Measurements from ENCODE around the gene ANKRD34A. TPM values are rescaled to one million over a fixed set of nuclear protein-coding genes. Genes with fewer than 3 reads are reported as not detected.

ANKRD34A gene
- total and polyA plus RNA-seq, 2 of the 13 experiments (the other 11 are each of a cell fraction or from before 2014, with no cell fraction given), result 0.05 to 0.07 TPM

DNA sequence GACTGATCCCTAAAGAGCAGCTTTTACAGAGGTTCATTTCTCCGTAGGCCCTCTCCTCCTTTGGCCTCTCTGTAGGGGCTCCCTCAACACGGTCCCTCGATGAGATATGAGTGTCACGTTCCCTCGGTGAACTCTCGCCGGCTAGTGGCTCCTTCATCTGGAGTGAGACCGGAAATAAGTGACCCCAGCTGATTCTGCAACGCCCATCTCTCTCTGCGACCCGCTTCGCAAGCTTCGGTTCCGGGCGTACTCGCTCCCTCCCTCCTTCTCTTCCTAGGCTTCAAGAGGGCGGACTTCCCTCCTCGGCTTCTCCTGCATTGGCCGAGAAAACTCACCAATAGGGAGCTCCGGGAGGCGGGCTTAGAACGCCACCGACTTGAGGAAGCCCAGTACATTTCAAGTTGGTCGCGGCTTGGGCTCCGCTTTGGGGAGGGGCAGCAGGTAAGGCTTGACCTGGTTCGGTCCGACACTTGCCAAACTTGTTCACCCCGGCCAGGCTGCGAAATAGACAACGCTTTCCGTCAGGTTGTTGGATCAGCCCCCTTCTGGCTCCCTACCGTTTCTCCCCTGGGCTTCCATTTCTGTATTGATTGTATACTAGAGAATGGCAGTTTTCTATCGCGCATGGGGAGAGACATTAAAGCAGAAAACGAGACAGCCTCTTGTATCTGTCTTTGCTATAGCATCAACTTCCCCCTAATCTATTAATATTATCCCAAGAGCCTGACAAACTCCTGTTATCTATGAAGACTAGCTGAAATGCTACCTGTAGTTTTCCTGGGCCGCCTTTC, at the start of gene ANKRD34A, which contains the start of gene POLR3GL (continued):
- peak; percentile 62; the same call in 1 of the 2 replicates for TF ChIP-seq ZSCAN29 (CRISPR knock-in tag; conservative IDR thresholded peaks at IDR 0.05)
- no peak for TF ChIP-seq HMG20B (CRISPR knock-in tag; conservative IDR thresholded peaks at IDR 0.05)
- TF ChIP-seq ZNF136 (CRISPR knock-in tag; IDR thresholded peaks at IDR 0.05; ENCODE audit: low read depth), result 0 out of 2 replicates have a peak, but pooled peaks have one; percentile 56
- TF ChIP-seq, protein P1, sequence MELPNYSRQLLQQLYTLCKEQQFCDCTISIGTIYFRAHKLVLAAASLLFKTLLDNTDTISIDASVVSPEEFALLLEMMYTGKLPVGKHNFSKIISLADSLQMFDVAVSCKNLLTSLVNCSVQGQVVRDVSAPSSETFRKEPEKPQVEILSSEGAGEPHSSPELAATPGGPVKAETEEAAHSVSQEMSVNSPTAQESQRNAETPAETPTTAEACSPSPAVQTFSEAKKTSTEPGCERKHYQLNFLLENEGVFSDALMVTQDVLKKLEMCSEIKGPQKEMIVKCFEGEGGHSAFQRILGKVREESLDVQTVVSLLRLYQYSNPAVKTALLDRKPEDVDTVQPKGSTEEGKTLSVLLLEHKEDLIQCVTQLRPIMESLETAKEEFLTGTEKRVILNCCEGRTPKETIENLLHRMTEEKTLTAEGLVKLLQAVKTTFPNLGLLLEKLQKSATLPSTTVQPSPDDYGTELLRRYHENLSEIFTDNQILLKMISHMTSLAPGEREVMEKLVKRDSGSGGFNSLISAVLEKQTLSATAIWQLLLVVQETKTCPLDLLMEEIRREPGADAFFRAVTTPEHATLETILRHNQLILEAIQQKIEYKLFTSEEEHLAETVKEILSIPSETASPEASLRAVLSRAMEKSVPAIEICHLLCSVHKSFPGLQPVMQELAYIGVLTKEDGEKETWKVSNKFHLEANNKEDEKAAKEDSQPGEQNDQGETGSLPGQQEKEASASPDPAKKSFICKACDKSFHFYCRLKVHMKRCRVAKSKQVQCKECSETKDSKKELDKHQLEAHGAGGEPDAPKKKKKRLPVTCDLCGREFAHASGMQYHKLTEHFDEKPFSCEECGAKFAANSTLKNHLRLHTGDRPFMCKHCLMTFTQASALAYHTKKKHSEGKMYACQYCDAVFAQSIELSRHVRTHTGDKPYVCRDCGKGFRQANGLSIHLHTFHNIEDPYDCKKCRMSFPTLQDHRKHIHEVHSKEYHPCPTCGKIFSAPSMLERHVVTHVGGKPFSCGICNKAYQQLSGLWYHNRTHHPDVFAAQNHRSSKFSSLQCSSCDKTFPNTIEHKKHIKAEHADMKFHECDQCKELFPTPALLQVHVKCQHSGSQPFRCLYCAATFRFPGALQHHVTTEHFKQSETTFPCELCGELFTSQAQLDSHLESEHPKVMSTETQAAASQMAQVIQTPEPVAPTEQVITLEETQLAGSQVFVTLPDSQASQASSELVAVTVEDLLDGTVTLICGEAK (IDR thresholded peaks at IDR 0.05), result no peak
- TF ChIP-seq, protein P1 (CRISPR knock-in tag; IDR thresholded peaks at IDR 0.05), result no peak
- TF ChIP-seq, protein P2, sequence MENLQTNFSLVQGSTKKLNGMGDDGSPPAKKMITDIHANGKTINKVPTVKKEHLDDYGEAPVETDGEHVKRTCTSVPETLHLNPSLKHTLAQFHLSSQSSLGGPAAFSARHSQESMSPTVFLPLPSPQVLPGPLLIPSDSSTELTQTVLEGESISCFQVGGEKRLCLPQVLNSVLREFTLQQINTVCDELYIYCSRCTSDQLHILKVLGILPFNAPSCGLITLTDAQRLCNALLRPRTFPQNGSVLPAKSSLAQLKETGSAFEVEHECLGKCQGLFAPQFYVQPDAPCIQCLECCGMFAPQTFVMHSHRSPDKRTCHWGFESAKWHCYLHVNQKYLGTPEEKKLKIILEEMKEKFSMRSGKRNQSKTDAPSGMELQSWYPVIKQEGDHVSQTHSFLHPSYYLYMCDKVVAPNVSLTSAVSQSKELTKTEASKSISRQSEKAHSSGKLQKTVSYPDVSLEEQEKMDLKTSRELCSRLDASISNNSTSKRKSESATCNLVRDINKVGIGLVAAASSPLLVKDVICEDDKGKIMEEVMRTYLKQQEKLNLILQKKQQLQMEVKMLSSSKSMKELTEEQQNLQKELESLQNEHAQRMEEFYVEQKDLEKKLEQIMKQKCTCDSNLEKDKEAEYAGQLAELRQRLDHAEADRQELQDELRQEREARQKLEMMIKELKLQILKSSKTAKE (CRISPR knock-in tag; IDR thresholded peaks at IDR 0.05; ENCODE audit: borderline replicate concordance), result no peak
- TF ChIP-seq, protein P3, sequence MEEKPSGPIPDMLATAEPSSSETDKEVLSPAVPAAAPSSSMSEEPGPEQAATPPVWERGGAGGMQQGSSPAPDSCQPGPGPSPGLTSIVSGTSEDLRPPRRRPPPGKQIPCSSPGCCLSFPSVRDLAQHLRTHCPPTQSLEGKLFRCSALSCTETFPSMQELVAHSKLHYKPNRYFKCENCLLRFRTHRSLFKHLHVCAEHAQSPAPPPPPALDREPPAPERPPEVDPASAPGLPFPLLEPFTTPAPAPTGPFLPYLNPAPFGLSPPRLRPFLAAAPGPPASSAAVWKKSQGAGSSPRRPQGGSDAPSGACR (CRISPR knock-in tag; IDR thresholded peaks at IDR 0.05), result peak; percentile 62; the same call in 1 of the 2 replicates
- no peak for TF ChIP-seq ZFYVE20 (CRISPR knock-in tag; IDR thresholded peaks at IDR 0.05; ENCODE audit: borderline replicate concordance, low read depth)
- TF ChIP-seq, protein P4, sequence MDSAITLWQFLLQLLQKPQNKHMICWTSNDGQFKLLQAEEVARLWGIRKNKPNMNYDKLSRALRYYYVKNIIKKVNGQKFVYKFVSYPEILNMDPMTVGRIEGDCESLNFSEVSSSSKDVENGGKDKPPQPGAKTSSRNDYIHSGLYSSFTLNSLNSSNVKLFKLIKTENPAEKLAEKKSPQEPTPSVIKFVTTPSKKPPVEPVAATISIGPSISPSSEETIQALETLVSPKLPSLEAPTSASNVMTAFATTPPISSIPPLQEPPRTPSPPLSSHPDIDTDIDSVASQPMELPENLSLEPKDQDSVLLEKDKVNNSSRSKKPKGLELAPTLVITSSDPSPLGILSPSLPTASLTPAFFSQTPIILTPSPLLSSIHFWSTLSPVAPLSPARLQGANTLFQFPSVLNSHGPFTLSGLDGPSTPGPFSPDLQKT (CRISPR knock-in tag; IDR thresholded peaks at IDR 0.05; ENCODE audit: borderline replicate concordance), result no peak
- no peak for TF ChIP-seq HOXA9 (CRISPR knock-in tag; IDR thresholded peaks at IDR 0.05; ENCODE audit: borderline replicate concordance)
- no peak for TF ChIP-seq SNAI1 (CRISPR knock-in tag; IDR thresholded peaks at IDR 0.05; ENCODE audit: borderline replicate concordance)
- peak; percentile 54 for TF ChIP-seq HDAC1 (CRISPR knock-in tag; IDR thresholded peaks at IDR 0.05)
- TF ChIP-seq NFKBIZ (CRISPR knock-in tag; IDR thresholded peaks at IDR 0.05), result no peak; the same call in 1 of the 2 replicates
- TF ChIP-seq, protein P5, sequence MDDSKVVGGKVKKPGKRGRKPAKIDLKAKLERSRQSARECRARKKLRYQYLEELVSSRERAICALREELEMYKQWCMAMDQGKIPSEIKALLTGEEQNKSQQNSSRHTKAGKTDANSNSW (CRISPR knock-in tag; IDR thresholded peaks at IDR 0.05; ENCODE audit: borderline replicate concordance), result no peak
